ENCODE data around the gene PREX1.

The PREX1 gene

GRCh38 chr20:48827855-48828733, at the start of gene PREX1:
Gene PREX1 (minus strand): TSS chr20:48827999. CDS start chr20:48827860, 139 bp downstream.
- TF ChIP-seq SNAI2 (CRISPR knock-in tag; IDR thresholded peaks at IDR 0.05) (no peak), CSRNP3 (CRISPR knock-in tag; IDR thresholded peaks at IDR 0.05) (no peak), ESRRG (CRISPR knock-in tag; IDR thresholded peaks at IDR 0.05) (no peak), CSDC2 (CRISPR knock-in tag; IDR thresholded peaks at IDR 0.05) (no peak), ZNF70 (CRISPR knock-in tag; IDR thresholded peaks at IDR 0.05) (no peak), BACH2 (CRISPR knock-in tag; IDR thresholded peaks at IDR 0.05; ENCODE audit: borderline replicate concordance) (no peak), GLIS3 (CRISPR knock-in tag; IDR thresholded peaks at IDR 0.05) (no peak), ZFP30 (CRISPR knock-in tag; IDR thresholded peaks at IDR 0.05) (no peak), OSR1 (CRISPR knock-in tag; IDR thresholded peaks at IDR 0.05) (no peak), ZNF8 (CRISPR knock-in tag; IDR thresholded peaks at IDR 0.05) (no peak), POU6F1 (CRISPR knock-in tag; IDR thresholded peaks at IDR 0.05; ENCODE audit: borderline replicate concordance, low read depth) (no peak), TSHZ2 (CRISPR knock-in tag; IDR thresholded peaks at IDR 0.05) (no peak; the same call in 1 of the 2 replicates), PPARA (CRISPR knock-in tag; IDR thresholded peaks at IDR 0.05; ENCODE audit: borderline replicate concordance) (no peak)
- ATAC-seq = peak; percentile 76

- ATAC-seq = no peak
- TF ChIP-seq TCF4 (CRISPR knock-in tag; IDR thresholded peaks at IDR 0.05; ENCODE audit: borderline replicate concordance) = no peak
- TF ChIP-seq SNAI2 (CRISPR knock-in tag; IDR thresholded peaks at IDR 0.05) = no peak
- TF ChIP-seq ZC3H10 (CRISPR knock-in tag; IDR thresholded peaks at IDR 0.05) = no peak
- no peak for TF ChIP-seq CREB5 (CRISPR knock-in tag; IDR thresholded peaks at IDR 0.05; ENCODE audit: low read depth)
- no peak for TF ChIP-seq PATZ1 (CRISPR knock-in tag; IDR thresholded peaks at IDR 0.05; ENCODE audit: borderline replicate concordance)
- TF ChIP-seq TOX (CRISPR knock-in tag; IDR thresholded peaks at IDR 0.05; ENCODE audit: borderline replicate concordance) = no peak
- TF ChIP-seq PPARA (CRISPR knock-in tag; IDR thresholded peaks at IDR 0.05; ENCODE audit: borderline replicate concordance) = no peak
- TF ChIP-seq GLIS3 (CRISPR knock-in tag; IDR thresholded peaks at IDR 0.05) = no peak
- no peak for TF ChIP-seq CSRNP3 (CRISPR knock-in tag; IDR thresholded peaks at IDR 0.05)
- TF ChIP-seq ARNTL (CRISPR knock-in tag; IDR thresholded peaks at IDR 0.05; ENCODE audit: borderline replicate concordance, low read depth) = no peak
- no peak for TF ChIP-seq ZFP30 (CRISPR knock-in tag; IDR thresholded peaks at IDR 0.05)
Measured at GRCh38 chr20:48877304-48877703, 49.5 kb upstream of the PREX1 start.
